ENCODE data around the gene CNPY2.
A peak's percentile ranks its signal among the peaks of the same experiment; 100 is the strongest.

The CNPY2 gene

GRCh38 chr12:56304276-56304675, 11.5 kb downstream of the CNPY2 start:
- no peaks in the 10 kb centered on the region for H3K9me3 ChIP-seq (ENCODE audit: insufficient read depth, low read depth, low read length)
- H3K4me1 ChIP-seq (ENCODE audit: insufficient read depth, low read length, poor library complexity, severe bottlenecking), result peaks cover 17% of the 10 kb centered on the region
- H3K9ac ChIP-seq (ENCODE audit: low read depth, low read length, poor library complexity, severe bottlenecking), result no peak overlapping the region
- no peaks in the 10 kb centered on the region for H3K36me3 ChIP-seq (ENCODE audit: insufficient read depth, low read length)
- no peaks in the 10 kb centered on the region for H3K27me3 ChIP-seq (ENCODE audit: insufficient read depth, low read length, poor library complexity, severe bottlenecking)
- H3K79me2 ChIP-seq (ENCODE audit: insufficient read depth, low read length), result peaks cover 21% of the 10 kb centered on the region
- TF ChIP-seq EZH2phosphoT487 (IDR thresholded peaks at IDR 0.05; ENCODE audit: borderline replicate concordance) (no peak), CTCF (conservative IDR thresholded peaks at IDR 0.05; ENCODE audit: low read length) (no peak)
- H3K4me2 ChIP-seq (ENCODE audit: low read depth, low read length, poor library complexity, severe bottlenecking), result no peak overlapping the region
- no peak overlapping the region for H2AFZ ChIP-seq (ENCODE audit: low read length)
- no peaks in the 10 kb centered on the region for H4K20me1 ChIP-seq (ENCODE audit: insufficient read depth, low read length, poor library complexity, severe bottlenecking)
- no peak overlapping the region for H3K4me3 ChIP-seq (ENCODE audit: low read length, poor library complexity, severe bottlenecking)
- H3F3A ChIP-seq (ENCODE audit: low read depth), result no peaks in the 10 kb centered on the region
- H3K9me2 ChIP-seq (replicated peaks; ENCODE audit: low read depth, low read length), result no peaks in the 10 kb centered on the region

- Histone ChIP-seq H3K79me2 (ENCODE audit: insufficient read depth, low read length) (peaks cover 55% of the 10 kb centered on the region), H3K9me2 (replicated peaks; ENCODE audit: low read depth, low read length) (no peaks in the 10 kb centered on the region), H2AFZ (ENCODE audit: low read length) (peak overlapping the region; percentile 89), H3K4me2 (ENCODE audit: low read depth, low read length, poor library complexity, severe bottlenecking) (peak overlapping the region; percentile 87), H3K4me3 (ENCODE audit: low read length, poor library complexity, severe bottlenecking) (peak overlapping the region; percentile 95), H3K4me1 (ENCODE audit: insufficient read depth, low read length, poor library complexity, severe bottlenecking) (peaks cover 44% of the 10 kb centered on the region), H3K27me3 (ENCODE audit: insufficient read depth, low read length, poor library complexity, severe bottlenecking) (no peaks in the 10 kb centered on the region), H4K20me1 (ENCODE audit: insufficient read depth, low read length, poor library complexity, severe bottlenecking) (peaks cover 33% of the 10 kb centered on the region), H3K9ac (ENCODE audit: low read depth, low read length, poor library complexity, severe bottlenecking) (peak overlapping the region; percentile 80), H3K9me3 (ENCODE audit: insufficient read depth, low read depth, low read length) (no peaks in the 10 kb centered on the region), H3K36me3 (ENCODE audit: insufficient read depth, low read length) (no peaks in the 10 kb centered on the region), H3F3A (ENCODE audit: low read depth) (no peaks in the 10 kb centered on the region)
- TF ChIP-seq EZH2phosphoT487 (IDR thresholded peaks at IDR 0.05; ENCODE audit: borderline replicate concordance) (no peak), CTCF (conservative IDR thresholded peaks at IDR 0.05; ENCODE audit: low read length) (no peak)
These were observed 14.9 kb downstream of the CNPY2 start for GRCh38 chr12:56300644-56301464.

- Histone ChIP-seq H4K20me1 (ENCODE audit: insufficient read depth, low read length, poor library complexity, severe bottlenecking) (peaks cover 33% of the 10 kb centered on the region), H3K36me3 (ENCODE audit: insufficient read depth, low read length) (no peaks in the 10 kb centered on the region), H3F3A (ENCODE audit: low read depth) (no peaks in the 10 kb centered on the region), H3K4me3 (ENCODE audit: low read length, poor library complexity, severe bottlenecking) (peak within 1 kb of the TSS; percentile 95), H3K27me3 (ENCODE audit: insufficient read depth, low read length, poor library complexity, severe bottlenecking) (no peaks in the 10 kb centered on the region), H2AFZ (ENCODE audit: low read length) (peak within 1 kb of the TSS; percentile 89), H3K9ac (ENCODE audit: low read depth, low read length, poor library complexity, severe bottlenecking) (peak within 1 kb of the TSS; percentile 80), H3K79me2 (ENCODE audit: insufficient read depth, low read length) (peaks cover 63% of the 10 kb centered on the region), H3K9me3 (ENCODE audit: insufficient read depth, low read depth, low read length) (no peaks in the 10 kb centered on the region), H3K9me2 (replicated peaks; ENCODE audit: low read depth, low read length) (no peaks in the 10 kb centered on the region), H3K4me1 (ENCODE audit: insufficient read depth, low read length, poor library complexity, severe bottlenecking) (peaks cover 44% of the 10 kb centered on the region), H3K4me2 (ENCODE audit: low read depth, low read length, poor library complexity, severe bottlenecking) (peak within 1 kb of the TSS; percentile 87)
- no peak for TF ChIP-seq CTCF (conservative IDR thresholded peaks at IDR 0.05; ENCODE audit: low read length)
- no peak for TF ChIP-seq EZH2phosphoT487 (IDR thresholded peaks at IDR 0.05; ENCODE audit: borderline replicate concordance)
These were observed 15.7 kb downstream of the CNPY2 start, which contains the start of gene CS for GRCh38 chr12:56299853-56300643. CS (minus strand) TSS chr12:56300330; CDS start chr12:56300201, 129 bp downstream.
